C4-2B (cell line): Measurements from ENCODE around the gene FBXL2.

Experiments
- CTCF ChIP-seq: fragments of 450-650 bp; conservative IDR thresholded peaks from 2 replicates; pipeline ENCODE4 v1.5.1; 2017; ENCODE audit warnings: mild to moderate bottlenecking
- ZFX ChIP-seq: fragments of 450-650 bp; IDR thresholded peaks from 2 replicates; pipeline ENCODE4 v1.6.1; 2017

- TF ChIP-seq CTCF (no peak), ZFX (no peak)
These were observed 86.8 kb downstream of the FBXL2 start for GRCh38 chr3:33364060-33364459.
